Measurements from ENCODE around the gene GSTT2.
"Not testable (repeated sequence)": the region's sequence is repeated elsewhere in the genome, so short reads cannot be mapped to it uniquely, and the experiment has no call there.

- TF ChIP-seq POLR2AphosphoS5, POLR2A, CTCF, EP300 (IDR thresholded peaks at IDR 0.05): not testable (repeated sequence)
These were observed 25.0 kb upstream of the GSTT2 start for GRCh38 chr22:23954991-23955305.
